ENCODE data around the gene POU2AF2. TPM values are rescaled to one million over a fixed set of nuclear protein-coding genes. Genes with fewer than 3 reads are reported as not detected.

Gene POU2AF2
- polyA plus RNA-seq, 1 donor from 2014 or later: not detected

GRCh38 chr11:111307472-111308108 is 62.1 kb downstream of the POU2AF2 start (continued):
- TF ChIP-seq EZH2 (IDR thresholded peaks at IDR 0.05; ENCODE audit: borderline replicate concordance, insufficient read depth, low read length, poor library complexity, severe bottlenecking) (no peak), SMC3 (conservative IDR thresholded peaks at IDR 0.05; ENCODE audit: poor library complexity) (no peak), POLR2AphosphoS5 (IDR thresholded peaks at IDR 0.05) (no peak)

DNA sequence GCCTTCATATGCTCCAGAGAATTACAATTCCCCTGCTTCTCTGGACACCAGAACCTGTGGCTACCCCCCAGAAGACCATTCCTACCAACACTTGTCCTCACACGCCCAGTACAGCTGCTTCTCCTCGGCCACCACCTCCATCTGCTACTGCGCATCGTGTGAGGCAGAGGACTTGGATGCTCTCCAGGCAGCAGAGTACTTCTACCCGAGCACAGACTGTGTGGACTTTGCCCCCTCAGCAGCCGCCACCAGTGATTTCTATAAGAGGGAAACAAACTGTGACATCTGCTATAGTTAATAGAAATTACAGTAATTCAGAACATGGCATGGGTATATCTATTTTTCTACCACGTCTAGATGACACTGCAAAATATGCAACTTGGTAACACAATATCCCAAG is 62.6 kb downstream of the POU2AF2 start:
- Histone ChIP-seq H3F3A (ENCODE audit: insufficient read depth, low read length, poor library complexity, severe bottlenecking) (no peaks in the 10 kb centered on the region), H3K9me2 (ENCODE audit: insufficient read depth, low read length) (no peaks in the 10 kb centered on the region), H3K4me2 (ENCODE audit: low read length) (no peak overlapping the region), H3K27ac (ENCODE audit: low read length) (no peak overlapping the region), H2AFZ (ENCODE audit: low read depth, low read length) (no peak overlapping the region), H4K20me1 (ENCODE audit: insufficient read depth) (no peaks in the 10 kb centered on the region), H3K79me2 (replicated peaks; ENCODE audit: insufficient read depth, low read length) (no peaks in the 10 kb centered on the region), H3K27me3 (ENCODE audit: insufficient read depth, low read depth, low read length) (no peaks in the 10 kb centered on the region), H3K9me3 (ENCODE audit: low read length) (no peaks in the 10 kb centered on the region), H3K4me3 (ENCODE audit: low read length) (no peak overlapping the region), H3K36me3 (ENCODE audit: insufficient read depth, low read length) (no peaks in the 10 kb centered on the region), H3K9ac (ENCODE audit: low read length) (no peak overlapping the region)
- TF ChIP-seq SMC3 (conservative IDR thresholded peaks at IDR 0.05; ENCODE audit: poor library complexity) (no peak), TAF1 (IDR thresholded peaks at IDR 0.05; ENCODE audit: low read depth) (no peak), EZH2 (IDR thresholded peaks at IDR 0.05; ENCODE audit: borderline replicate concordance, insufficient read depth, low read length, poor library complexity, severe bottlenecking) (no peak), EP300 (conservative IDR thresholded peaks at IDR 0.05; ENCODE audit: poor library complexity, severe bottlenecking) (no peak), REST (IDR thresholded peaks at IDR 0.05; ENCODE audit: borderline replicate concordance) (no peak), POLR2AphosphoS5 (IDR thresholded peaks at IDR 0.05) (no peak), MXI1 (conservative IDR thresholded peaks at IDR 0.05; ENCODE audit: poor library complexity, severe bottlenecking) (no peak), RAD21 (conservative IDR thresholded peaks at IDR 0.05) (no peak)
- TF ChIP-seq, protein P1, sequence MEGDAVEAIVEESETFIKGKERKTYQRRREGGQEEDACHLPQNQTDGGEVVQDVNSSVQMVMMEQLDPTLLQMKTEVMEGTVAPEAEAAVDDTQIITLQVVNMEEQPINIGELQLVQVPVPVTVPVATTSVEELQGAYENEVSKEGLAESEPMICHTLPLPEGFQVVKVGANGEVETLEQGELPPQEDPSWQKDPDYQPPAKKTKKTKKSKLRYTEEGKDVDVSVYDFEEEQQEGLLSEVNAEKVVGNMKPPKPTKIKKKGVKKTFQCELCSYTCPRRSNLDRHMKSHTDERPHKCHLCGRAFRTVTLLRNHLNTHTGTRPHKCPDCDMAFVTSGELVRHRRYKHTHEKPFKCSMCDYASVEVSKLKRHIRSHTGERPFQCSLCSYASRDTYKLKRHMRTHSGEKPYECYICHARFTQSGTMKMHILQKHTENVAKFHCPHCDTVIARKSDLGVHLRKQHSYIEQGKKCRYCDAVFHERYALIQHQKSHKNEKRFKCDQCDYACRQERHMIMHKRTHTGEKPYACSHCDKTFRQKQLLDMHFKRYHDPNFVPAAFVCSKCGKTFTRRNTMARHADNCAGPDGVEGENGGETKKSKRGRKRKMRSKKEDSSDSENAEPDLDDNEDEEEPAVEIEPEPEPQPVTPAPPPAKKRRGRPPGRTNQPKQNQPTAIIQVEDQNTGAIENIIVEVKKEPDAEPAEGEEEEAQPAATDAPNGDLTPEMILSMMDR (IDR thresholded peaks at IDR 0.05; ENCODE audit: poor library complexity, severe bottlenecking): no peak

DNA sequence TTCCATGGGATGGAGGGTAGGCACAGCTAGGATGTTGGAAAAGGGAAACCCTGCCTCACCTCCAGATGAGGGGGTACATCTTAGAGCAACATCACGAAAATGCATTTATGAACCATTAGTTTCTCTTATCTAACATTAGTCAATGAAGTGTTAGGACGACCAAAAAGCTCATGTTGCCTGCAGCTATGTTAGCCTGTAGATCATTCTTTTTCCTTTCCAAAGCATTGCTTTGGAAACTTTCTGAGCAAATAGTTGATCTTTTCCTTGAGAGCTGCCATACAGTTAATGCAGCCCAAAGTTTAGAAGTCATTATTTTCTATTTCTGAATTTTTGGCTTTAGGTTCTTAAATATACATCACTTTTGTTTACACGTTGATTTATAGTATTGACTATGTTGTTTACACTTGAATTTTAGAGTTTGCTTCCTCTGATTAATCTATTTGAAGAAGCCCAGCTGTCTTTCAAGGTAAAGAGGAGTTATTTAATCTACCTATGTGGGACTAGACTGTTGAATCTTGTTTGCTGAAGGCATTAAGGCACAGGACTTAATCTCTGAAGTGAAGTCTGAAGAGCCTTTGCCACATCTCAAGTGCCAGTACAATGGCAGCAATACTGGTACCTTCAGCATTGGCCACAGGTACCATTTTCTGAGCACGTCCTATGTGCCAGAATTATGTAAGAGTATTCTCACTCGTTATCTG is 63.8 kb downstream of the POU2AF2 start:
- Histone ChIP-seq H3F3A (ENCODE audit: insufficient read depth, low read length, poor library complexity, severe bottlenecking) (no peaks in the 10 kb centered on the region), H4K20me1 (ENCODE audit: insufficient read depth) (no peaks in the 10 kb centered on the region), H3K27me3 (ENCODE audit: insufficient read depth, low read depth, low read length) (no peaks in the 10 kb centered on the region), H3K4me2 (ENCODE audit: low read length) (no peak overlapping the region), H2AFZ (ENCODE audit: low read depth, low read length) (no peak overlapping the region), H3K79me2 (replicated peaks; ENCODE audit: insufficient read depth, low read length) (no peaks in the 10 kb centered on the region), H3K36me3 (ENCODE audit: insufficient read depth, low read length) (no peaks in the 10 kb centered on the region), H3K4me3 (ENCODE audit: low read length) (no peak overlapping the region), H3K9me2 (ENCODE audit: insufficient read depth, low read length) (no peaks in the 10 kb centered on the region), H3K27ac (ENCODE audit: low read length) (no peak overlapping the region), H3K9ac (ENCODE audit: low read length) (no peak overlapping the region), H3K9me3 (ENCODE audit: low read length) (no peaks in the 10 kb centered on the region)
- no peak for TF ChIP-seq POLR2AphosphoS5 (IDR thresholded peaks at IDR 0.05)
